OCI-LY1 (cell line): ENCODE measurements around the gene IGSF3.

Experiments
- CTCF ChIP-seq: fragments of 200-600 bp; sonication (generic), shearing (Covaris generic); IDR thresholded peaks from 2 replicates; pipeline ENCODE4 v1.5.1; 2017; ENCODE audit warnings: mild to moderate bottlenecking, antibody characterized with exemption, low read length, moderate library complexity, mixed read lengths
- EZH2 ChIP-seq: fragments of 200-600 bp; sonication (generic), shearing (Covaris generic); IDR thresholded peaks from 2 replicates; pipeline ENCODE4 v1.8.0; 2017; ENCODE audit warnings: borderline replicate concordance, mixed run types, mild to moderate bottlenecking, antibody characterized with exemption, low read length, moderate library complexity, mixed read lengths

DNA sequence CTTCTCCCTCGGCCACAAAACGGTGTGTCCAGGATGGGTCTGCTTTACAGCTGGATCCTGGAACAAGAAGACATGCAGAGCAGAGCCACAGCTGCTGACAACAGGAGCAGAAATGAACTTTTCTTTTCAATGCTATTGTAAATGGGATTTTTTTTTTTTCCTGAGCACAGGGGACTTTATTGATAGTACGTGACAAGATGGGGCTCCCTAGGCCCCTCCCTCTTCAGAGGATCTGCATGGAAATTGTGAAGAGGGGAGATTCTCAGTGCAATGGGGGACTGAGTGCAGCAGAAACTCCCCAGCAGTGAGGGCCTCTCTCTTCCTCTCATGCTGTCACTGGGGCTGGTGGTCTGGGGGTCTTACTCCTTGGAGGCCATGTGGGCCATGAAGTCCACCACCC is 45.9 kb upstream of the IGSF3 start:
- TF ChIP-seq CTCF: no peak
- TF ChIP-seq EZH2: no peak
